Neutrophil (primary cell): ENCODE measurements around the gene ZNF738.

Source experiments
- H3K27ac ChIP-seq: fragments of 200-600 bp; sonication (generic); 2 replicates; pipeline ENCODE4 v1.5.1; 2016; ENCODE audit warnings: mild to moderate bottlenecking, moderate library complexity
- H3K27me3 ChIP-seq: fragments of 200-600 bp; sonication (generic); 2 replicates; pipeline ENCODE4 v1.6.0; 2016; ENCODE audit warnings: mild to moderate bottlenecking
- H3K36me3 ChIP-seq: fragments of 200-600 bp; sonication (generic); 2 replicates; pipeline ENCODE4 v1.5.1; 2017
- H3K4me1 ChIP-seq, 2 experiments: fragments of 200-600 bp in 1 of 2; sonication (generic) in 1 of 2; 1 replicate in 1 of 2; 2 replicates in 1 of 2; pipeline versions ENCODE4 v1.5.1 to v1.6.1; 2013 to 2016; ENCODE audit warnings: low read depth in 1 of 2, low read length in 1 of 2, mild to moderate bottlenecking in 1 of 2, moderate library complexity in 1 of 2; ENCODE audit not compliant: control insufficient read depth in 1 of 2, insufficient read depth in 1 of 2
- H3K4me3 ChIP-seq, 2 experiments: fragments of 200-600 bp in 1 of 2; sonication (generic) in 1 of 2; 1 replicate in 1 of 2; 2 replicates in 1 of 2; pipeline ENCODE4 v1.5.1; 2013 to 2016; ENCODE audit warnings: low read depth in 1 of 2, low read length in 1 of 2, mild to moderate bottlenecking in 1 of 2, moderate library complexity in 1 of 2
- H3K9me3 ChIP-seq: fragments of 200-600 bp; sonication (generic); 2 replicates; pipeline ENCODE4 v1.5.1; 2016
- TF ChIP-seq, protein P1 (sequence below): fragments of 200-600 bp; sonication (generic); IDR thresholded peaks from 2 replicates; pipeline ENCODE4 v1.5.1; 2016; ENCODE audit warnings: antibody characterized with exemption

Gene ZNF738

DNA sequence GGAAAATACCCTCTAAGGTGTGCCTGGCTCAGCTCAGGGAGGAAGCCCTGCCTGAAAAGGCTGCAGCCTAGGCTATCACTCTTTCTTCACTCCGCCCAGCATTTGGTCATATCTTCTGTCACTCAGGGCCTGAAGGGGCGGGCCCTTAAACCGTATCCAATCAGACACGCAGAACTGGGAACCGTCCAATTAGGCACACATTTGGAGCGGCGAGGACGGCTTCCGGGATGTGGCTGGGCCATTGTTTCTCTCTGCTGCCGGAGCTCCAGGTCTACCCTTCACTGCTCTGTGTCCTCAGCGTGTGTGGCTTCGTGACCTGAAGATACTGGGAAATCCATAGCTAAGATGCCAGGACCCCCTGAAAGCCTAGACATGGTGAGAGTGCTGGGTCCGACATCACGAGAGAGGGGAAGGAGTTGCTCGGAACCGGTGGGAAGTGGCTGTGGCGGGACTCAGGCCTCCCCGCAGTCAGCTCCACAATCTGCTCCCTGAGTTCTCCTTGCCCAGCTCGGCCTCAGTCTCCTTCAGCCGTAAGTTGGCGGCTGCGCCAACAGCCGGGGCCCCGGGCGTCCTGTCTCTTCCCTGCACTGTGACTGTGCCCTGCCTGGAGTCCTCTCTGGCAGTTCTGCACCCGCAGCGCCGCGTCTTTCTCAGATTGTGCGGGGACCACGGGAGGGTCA is 38.2 kb downstream of the ZNF738 start, which contains the start of gene ZNF493:
Gene ZNF493, plus strand, starts transcription at position 241 of the 680 bp plus-strand sequence. Its CDS starts 105 bp downstream, at position 346.
- Histone ChIP-seq H3K27me3 (no peaks in the 10 kb centered on the region), H3K27ac (peak within 1 kb of the TSS; percentile 90), H3K36me3 (peaks cover 15% of the 10 kb centered on the region), H3K4me3 (peak within 1 kb of the TSS; percentile 70 to 81), H3K4me1 (peaks cover 12 to 13% of the 10 kb centered on the region in 2 experiments), H3K9me3 (no peaks in the 10 kb centered on the region)
- TF ChIP-seq, protein P1, sequence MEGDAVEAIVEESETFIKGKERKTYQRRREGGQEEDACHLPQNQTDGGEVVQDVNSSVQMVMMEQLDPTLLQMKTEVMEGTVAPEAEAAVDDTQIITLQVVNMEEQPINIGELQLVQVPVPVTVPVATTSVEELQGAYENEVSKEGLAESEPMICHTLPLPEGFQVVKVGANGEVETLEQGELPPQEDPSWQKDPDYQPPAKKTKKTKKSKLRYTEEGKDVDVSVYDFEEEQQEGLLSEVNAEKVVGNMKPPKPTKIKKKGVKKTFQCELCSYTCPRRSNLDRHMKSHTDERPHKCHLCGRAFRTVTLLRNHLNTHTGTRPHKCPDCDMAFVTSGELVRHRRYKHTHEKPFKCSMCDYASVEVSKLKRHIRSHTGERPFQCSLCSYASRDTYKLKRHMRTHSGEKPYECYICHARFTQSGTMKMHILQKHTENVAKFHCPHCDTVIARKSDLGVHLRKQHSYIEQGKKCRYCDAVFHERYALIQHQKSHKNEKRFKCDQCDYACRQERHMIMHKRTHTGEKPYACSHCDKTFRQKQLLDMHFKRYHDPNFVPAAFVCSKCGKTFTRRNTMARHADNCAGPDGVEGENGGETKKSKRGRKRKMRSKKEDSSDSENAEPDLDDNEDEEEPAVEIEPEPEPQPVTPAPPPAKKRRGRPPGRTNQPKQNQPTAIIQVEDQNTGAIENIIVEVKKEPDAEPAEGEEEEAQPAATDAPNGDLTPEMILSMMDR: no peak

DNA sequence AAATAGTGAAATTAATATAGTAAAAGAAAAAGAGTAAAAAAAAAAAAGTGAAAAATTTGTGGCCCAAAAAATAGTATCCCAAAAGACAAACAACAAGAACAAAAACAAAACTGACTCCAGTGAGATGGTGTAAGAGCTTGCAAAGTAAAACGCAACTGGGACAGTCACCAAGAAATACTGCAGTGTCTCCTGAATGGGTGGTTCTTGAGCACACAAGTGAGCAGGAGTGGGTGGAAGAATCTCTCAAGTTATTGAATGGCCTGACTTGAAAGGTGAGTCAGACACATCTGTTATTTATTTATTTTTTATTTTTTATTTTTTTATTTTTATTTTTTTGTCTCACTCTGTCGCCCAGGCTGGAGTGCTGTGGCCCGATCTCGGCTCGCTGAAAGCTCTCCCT is 40.1 kb downstream of the ZNF738 start:
- TF ChIP-seq, protein P1: no peak
- peaks cover 24% of the 10 kb centered on the region for H3K36me3 ChIP-seq
- peaks cover 12 to 13% of the 10 kb centered on the region in 2 experiments for H3K4me1 ChIP-seq
- H3K9me3 ChIP-seq: no peaks in the 10 kb centered on the region
- no peak overlapping the region for H3K4me3 ChIP-seq
- H3K27ac ChIP-seq: no peak overlapping the region
- no peaks in the 10 kb centered on the region for H3K27me3 ChIP-seq

DNA sequence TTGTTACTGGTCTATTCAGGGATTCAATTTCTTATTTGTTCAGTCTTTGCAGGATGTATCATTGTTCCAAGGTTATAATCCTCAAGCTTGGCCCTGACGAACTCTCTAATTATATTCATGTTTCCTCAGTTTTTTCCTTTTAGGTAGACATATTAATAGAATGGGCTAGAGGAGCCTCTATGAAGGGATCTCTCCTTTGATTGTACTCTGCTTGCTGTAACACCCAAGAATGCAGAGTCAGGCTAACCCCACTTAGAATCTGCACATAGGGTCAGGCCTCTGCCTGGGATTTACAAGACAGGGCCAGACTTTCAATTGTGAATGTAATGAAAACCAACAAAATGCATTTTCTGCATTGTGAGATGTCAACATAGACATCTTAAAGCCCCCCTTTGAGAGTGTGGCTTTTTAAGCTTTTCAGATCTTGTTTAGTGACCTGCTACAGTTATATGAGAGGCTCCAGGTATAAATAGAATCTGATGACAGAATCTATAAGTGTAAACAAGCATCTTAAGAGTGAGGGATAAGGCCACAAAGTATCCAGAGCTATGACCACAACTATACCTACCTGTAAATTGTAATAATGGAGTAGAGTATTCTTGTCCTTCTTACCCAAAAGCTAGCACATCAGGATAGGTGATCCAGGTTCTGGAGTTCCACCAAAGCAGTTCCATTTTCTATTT is 43.6 kb downstream of the ZNF738 start:
- TF ChIP-seq, protein P1: no peak
- no peaks in the 10 kb centered on the region for H3K27me3 ChIP-seq
- H3K4me3 ChIP-seq: no peak overlapping the region
- peaks cover 46% of the 10 kb centered on the region for H3K36me3 ChIP-seq
- no peak overlapping the region for H3K27ac ChIP-seq
- peaks cover 7 to 10% of the 10 kb centered on the region in 2 experiments for H3K4me1 ChIP-seq
- H3K9me3 ChIP-seq: no peaks in the 10 kb centered on the region

DNA sequence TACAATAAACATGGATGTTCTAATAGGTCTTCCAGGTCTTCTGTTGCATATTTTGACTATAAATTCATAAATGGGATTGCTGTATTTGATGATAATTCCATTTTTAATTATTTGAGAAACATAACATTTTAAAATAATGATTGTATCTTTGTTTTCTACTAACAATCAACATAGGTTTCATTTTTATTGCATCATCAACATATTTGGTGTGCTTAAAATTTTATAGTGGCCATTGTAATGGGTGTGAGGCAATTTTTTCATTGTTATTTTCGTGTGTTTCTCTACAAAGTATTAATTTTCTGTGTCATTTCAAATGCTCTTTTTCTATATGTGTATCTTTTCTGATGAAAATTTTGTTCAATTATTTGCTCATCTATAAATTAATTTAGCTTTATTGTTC is 51.4 kb downstream of the ZNF738 start:
- peaks cover 35% of the 10 kb centered on the region for H3K9me3 ChIP-seq
- no peaks in the 10 kb centered on the region for H3K27me3 ChIP-seq
- peaks cover 68% of the 10 kb centered on the region for H3K36me3 ChIP-seq
- no peaks in the 10 kb centered on the region for H3K4me1 ChIP-seq
- no peak overlapping the region for H3K4me3 ChIP-seq
- no peak overlapping the region for H3K27ac ChIP-seq
- TF ChIP-seq, protein P1: no peak

DNA sequence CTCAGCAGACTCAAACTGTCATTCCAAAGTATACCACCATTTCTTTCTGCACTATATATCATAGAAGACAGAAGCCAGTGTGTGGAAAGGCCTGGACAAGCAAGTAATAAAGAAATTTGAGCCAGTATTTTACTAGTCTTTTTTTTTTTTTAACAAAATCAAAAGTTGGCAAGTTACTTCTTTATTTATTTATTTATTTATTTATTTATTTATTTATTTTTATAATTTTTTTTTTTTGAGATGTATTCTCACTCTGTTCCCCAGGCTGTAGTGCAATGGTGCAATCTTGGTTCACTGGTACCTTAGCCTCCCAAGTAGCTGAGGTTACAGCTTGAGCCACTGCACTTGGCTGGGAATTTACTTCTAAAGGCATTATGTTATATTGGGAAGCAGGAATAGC is 63.4 kb downstream of the ZNF738 start:
- Histone ChIP-seq H3K27me3 (no peaks in the 10 kb centered on the region), H3K4me3 (no peak overlapping the region), H3K36me3 (peaks cover 14% of the 10 kb centered on the region), H3K9me3 (peaks cover 66% of the 10 kb centered on the region), H3K4me1 (no peaks in the 10 kb centered on the region), H3K27ac (no peak overlapping the region)
- TF ChIP-seq, protein P1: no peak
